GM18505 (cell line): ENCODE measurements around the gene TANGO2.

Experiments
- ATAC-seq: cut with Tn5 transposase; IDR thresholded peaks from one replicate; pipeline ENCODE4 v1.9.1; 2021; ENCODE audit not compliant: unreplicated experiment
- POLR2A ChIP-seq: IDR thresholded peaks from 4 replicates; pipeline ENCODE4 v1.6.1; 2011; ENCODE audit warnings: borderline replicate concordance; ENCODE audit not compliant: insufficient read depth, insufficient read length; ENCODE audit errors: extremely low read depth

The TANGO2 gene, protein sequence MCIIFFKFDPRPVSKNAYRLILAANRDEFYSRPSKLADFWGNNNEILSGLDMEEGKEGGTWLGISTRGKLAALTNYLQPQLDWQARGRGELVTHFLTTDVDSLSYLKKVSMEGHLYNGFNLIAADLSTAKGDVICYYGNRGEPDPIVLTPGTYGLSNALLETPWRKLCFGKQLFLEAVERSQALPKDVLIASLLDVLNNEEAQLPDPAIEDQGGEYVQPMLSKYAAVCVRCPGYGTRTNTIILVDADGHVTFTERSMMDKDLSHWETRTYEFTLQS

DNA sequence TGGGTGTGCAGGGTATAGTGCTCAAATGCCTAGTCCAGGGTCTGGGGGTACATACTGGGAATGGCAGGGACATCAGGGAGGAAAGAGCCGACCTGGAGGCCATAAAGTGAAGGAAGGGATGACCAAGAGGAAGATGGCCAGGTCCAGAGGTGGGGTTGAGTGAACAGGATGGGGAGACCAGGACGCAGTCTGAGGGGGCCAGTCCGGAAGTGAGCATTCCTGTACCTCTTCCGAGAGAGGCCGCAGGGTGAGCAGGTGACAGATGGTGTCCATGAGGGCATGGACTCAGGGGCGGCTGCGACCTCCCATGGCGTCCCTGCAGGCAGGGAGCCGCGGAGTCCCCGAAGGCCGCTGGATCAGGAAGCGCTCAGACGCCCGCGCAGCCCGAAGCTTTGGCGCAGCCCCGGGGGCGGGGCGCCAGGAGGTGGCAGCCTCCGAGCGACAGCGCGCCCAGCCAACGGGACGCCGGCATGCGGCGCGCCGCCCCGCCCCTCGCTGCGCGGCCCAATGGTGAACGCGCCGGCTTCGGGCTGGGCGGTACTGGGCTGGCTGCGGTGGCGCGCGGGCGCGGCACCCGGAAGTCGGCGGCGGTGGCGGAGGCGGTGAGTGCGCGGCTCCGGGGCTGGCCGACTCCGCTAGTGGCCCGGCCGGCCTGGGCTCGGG lies at the start of gene TANGO2:
TSS of gene TANGO2 (plus strand) at position 578 of the 663 bp plus-strand sequence. CDS start 15,689 bp downstream, outside the sequence.
- peak; percentile 72 for ATAC-seq
- peak; percentile 91 for TF ChIP-seq POLR2A

DNA sequence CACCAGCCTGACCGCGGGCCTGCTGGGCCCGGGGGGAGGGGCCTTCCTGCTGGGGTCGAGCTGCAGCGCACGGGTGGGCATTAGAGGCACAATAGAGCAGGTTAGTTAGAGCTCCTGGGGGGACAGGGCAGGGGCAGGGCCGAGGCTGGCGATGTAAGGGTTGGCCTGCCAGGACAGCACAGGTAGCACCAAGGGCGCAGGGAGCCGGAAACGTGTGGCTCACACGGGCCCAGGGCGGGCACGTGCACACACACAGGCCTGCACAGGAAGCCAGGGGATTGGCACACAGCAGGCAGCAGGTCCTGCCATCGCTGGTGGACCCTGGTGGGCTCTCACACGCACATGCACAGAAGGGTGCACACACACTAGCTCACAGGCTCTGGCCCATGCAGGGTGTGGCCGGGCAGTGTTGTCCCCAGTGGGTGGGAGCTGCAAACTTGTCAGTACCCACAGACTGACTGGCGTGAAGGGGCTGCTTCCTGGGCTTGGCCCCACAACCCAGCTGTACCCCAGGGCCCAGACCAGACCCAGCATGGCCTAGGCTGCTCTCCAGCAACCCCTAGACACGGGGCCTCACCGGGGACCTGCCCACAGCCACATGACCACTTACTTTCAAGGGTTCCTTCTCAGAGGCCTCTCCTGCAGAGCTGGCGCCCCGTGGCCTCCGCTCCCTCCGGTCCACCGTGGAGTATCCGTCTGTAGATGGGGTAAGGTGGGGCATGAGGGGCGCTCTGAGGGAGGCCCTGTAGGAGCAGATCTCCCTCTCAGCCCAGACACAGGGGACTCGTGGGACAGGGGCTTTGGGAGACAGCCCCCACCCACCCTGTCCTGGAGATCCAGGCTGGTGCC lies 49.4 kb upstream of the TANGO2 start:
- ATAC-seq: no peak
- no peak for TF ChIP-seq POLR2A

DNA sequence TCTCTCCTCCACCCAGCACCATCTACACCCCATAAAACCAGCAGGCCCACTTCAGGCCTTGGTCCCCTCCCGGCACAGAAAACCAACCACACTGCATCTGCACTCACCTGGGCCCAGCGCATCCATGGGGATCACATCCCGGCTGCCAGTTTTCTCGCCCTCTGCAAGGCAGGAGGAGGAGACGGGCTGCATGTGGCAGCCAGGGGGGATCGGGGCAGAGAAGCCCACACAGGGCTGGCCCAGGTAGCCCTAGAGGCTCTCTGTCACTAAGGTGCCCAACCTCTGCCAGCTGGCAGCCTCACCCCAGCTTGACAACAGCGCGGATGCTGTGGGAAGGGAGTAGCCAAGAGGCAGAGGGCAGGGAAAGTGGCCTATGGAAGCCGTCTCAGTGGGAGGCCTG lies 48.7 kb upstream of the TANGO2 start:
- no peak for ATAC-seq
- TF ChIP-seq POLR2A: no peak

DNA sequence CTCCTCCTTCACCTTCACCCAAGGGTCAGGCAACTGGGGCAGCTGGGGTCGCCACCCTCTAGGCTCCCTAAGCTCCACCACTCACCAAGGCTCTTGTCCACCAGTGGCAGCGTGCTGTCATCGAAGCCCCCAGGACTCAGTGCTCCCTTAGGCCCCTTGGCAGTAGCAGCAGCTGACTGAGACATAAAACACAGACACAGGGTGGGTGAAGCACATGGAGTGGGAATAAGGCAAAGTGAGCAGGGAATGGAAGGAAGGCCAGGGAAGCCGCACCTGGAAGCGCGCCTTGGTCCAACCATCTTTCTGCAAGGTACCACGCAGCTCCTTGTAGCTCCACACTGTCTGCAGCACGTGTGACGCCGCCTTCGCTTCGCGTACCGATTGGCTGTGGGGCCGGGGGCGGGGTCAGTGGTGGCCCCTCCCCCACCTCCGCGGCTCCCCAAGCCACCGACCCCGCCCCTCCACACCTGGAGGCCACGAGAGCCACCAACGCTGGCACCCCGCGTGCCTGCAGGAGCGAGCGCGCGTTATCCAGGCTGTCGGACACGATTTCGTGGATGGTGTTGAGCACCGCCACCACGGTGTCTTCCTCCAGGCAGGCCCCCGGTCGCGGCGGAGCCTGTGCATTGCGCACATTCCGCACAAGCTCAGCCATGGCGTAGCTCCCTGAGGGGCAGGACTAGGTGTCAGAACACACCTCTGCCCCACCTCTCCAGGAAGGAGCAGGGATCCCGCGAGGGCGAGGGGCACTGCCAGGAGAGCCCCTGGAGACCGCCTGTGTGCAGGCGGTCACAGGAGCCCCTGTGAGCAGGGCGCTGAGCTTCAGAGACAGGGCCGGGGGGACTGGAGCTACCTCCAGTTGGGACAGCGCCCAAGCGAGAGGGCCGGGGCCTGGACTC lies 48.0 kb upstream of the TANGO2 start:
- no peak for TF ChIP-seq POLR2A
- ATAC-seq: no peak

DNA sequence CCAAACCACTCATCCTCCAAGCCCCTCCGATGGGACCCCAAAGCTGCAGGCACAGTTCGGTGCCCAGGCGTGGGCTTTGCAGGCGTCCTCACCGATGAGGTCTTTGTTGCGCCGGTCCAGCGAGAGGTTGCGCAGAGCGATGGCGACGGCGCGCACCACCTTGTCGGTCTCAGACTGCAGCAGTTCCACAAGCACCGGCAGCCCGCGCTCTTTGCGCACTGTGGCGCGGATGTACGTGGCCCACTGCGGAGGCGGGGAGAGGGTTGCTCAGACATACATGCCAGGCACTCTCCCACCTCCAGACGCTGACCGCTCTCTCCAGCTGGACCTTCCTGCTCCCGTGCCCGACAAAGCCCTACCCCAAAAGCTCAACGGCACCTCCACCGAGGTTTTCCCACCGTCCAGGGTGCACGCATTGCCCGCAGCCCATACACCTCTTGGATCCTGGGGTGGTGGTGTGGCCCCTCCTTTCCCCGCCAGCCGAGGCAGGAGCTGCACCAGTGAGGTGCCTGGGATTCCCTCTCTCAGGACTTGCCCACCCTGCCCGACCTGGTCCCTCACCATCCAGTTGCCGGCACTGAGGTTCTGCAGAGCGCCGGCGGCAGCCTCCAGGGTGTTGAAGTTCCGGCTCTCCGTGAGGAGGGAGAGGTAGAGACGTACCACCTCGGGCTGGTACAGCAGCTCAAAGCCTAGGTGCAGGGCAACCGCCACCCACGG lies 47.2 kb upstream of the TANGO2 start:
- no peak for TF ChIP-seq POLR2A
- ATAC-seq: no peak

DNA sequence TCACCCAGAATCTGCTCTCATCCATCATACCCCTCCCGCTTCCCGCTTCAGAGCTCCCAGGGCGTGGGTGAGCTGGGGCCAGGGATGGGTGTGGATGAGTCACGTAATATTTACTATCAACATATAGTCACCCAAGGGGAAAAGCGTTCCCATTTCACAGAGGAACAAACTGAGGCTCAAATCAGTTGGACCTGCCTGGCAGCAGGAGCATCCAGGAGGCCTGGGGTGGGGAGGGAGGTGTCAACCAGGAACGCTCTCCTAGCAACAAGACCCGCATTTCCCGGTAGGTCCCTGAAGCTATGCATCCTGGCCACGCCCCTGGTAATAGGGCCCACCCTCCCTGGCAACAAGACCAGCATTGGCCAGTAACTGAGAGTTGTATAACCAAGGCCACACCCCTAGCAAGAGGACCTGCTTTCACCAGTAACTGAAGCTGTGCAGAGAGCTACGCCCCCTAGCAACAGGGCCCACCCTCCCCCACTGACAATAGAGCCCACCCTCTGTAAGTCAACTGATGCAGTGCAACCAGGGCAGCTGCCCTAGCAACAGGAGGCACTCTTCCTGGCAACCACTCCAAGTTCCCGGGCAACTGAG lies 46.5 kb upstream of the TANGO2 start:
- no peak for ATAC-seq

DNA sequence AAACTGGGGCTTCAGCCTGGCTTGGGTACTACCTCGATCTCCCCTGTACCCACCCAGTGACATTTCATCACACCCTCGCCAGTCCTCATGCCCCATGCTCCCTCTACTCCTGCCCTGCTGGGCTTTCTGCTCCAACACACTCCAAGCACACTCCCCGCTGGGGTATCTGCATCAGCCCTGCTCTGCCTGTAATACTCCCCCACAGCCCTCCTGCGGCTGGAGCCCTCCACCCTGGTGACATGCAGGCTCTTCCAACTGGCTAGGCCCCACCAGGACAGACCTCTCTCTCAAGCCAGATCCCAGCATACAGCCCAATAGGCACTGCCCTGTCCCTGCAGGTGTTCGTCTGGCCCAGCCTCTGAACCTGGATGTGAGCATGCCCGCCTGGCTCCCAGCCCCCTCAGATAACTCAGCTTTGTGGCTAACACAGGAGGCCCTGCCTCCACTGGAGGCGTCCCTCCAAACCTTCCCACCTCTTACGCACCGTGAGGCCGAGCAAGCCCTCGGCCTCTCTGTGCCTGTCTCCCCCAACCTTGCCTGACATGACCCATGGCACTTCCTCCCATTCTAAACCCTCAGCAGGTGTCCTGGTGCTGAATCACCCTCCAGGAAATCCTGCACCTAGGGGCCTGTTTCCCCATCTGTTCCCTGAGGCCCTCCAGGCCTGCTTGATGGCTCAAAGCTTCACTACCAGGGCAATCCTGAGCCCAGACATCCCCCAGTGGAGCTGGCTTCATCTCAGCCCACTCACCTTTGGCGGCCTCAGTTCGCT lies 45.8 kb upstream of the TANGO2 start:
- no peak for TF ChIP-seq POLR2A
- no peak for ATAC-seq

More for the DNA sequence above, 46.5 kb upstream of the TANGO2 start:
- TF ChIP-seq POLR2A: no peak

DNA sequence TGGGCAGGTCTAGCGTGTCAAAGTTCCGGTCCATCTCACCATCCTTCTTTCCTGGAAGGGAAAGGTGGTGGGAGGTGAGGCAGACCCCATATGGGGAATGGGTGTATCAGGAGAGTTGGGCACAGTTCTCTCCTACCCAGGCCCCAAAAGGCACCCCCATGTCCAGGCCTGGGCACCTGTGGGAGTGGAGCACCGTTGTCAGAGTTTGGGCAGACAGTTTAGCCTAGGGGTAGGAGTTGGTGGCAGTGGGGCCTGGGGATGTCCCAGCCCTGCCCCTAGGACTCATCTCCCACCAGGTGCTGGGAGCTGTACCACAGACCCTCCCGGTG lies 45.2 kb upstream of the TANGO2 start:
- no peak for ATAC-seq
- no peak for TF ChIP-seq POLR2A

DNA sequence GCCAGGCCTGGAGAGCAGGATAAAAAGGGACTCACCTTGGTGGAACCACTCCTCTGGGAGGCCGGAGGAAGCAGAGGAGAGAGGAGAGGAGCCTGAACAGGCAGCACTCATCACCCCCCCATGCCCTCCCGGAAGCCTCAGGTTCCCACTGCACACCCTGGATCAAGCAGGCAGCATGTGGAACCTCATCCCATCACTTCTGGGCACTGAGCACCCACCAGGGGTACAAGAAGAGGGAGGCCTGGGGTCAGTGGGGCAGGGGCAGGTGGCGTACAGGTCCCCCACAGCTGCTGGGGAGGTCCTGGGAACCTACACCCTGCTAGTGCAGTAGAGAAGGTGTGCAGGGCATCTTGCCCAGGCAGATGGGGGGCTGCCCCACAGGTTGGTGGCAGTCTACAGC lies 44.2 kb upstream of the TANGO2 start:
- ATAC-seq: no peak
- no peak for TF ChIP-seq POLR2A

DNA sequence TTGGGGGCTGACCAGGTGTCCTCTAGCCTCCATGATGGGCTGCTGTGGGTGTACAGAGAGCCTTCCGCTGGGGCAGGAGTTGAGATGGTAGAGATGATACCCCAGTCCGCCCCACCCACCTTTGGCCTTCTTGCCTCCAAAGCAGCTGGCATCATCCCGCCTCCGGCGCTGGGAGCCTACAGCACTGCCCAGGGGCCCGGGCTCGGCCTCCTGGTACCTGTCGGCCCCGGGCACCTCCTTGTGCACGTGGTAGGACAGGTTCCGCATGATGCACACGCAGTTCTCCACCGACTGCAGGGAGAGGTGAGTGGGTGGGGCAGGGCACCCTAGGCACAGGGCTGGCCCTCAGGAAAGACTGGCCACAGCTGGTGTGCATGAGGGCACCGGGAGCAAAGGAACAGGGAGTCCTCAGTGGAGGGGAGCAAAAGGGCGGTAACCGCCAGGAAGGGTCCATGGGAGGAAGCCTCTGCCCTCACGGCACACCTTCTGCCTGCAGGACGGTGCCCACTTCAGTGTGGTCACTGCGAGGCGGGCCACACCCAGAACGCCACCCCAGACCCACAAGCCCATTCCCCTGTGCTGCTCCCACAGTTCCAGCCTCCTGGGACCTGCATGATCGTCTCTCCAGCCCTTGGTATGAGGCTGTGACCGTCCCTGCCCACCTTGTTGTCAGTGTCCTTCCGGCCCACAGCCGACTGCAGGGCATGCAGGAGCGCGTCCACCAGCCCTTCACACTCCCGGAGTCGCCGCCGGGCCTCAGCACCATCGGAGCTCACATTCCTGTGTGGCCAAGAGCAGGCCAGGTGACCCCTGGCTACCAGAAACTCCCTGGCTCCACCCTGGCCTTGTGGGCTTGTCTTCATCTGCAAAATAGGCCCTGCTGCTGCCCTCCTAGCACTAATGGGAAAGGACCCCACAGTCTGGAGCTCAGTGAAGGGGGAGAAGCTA lies 43.3 kb upstream of the TANGO2 start:
- no peak for ATAC-seq
- TF ChIP-seq POLR2A: no peak
